BLaER1 (cell line): ENCODE data around the gene PTX3.

Source experiments
- H3K27ac ChIP-seq: shearing (Covaris generic); formaldehyde crosslinking; 2 replicates; pipeline ENCODE4 v1.8.1; 2022
- H3K27me3 ChIP-seq: shearing (Covaris generic); formaldehyde crosslinking; 2 replicates; pipeline ENCODE4 v1.8.1; 2022
- H3K36me3 ChIP-seq: shearing (Covaris generic); formaldehyde crosslinking; 2 replicates; pipeline ENCODE4 v1.8.1; 2022
- H3K4me1 ChIP-seq: shearing (Covaris generic); formaldehyde crosslinking; 2 replicates; pipeline ENCODE4 v1.8.1; 2022
- H3K4me2 ChIP-seq: shearing (Covaris generic); formaldehyde crosslinking; 2 replicates; pipeline ENCODE4 v1.8.1; 2022
- H3K4me3 ChIP-seq: shearing (Covaris generic); formaldehyde crosslinking; 2 replicates; pipeline ENCODE4 v1.8.1; 2022
- H3K9ac ChIP-seq: shearing (Covaris generic); formaldehyde crosslinking; 2 replicates; pipeline ENCODE4 v1.8.1; 2022
- H3K9me3 ChIP-seq: shearing (Covaris generic); formaldehyde crosslinking; 2 replicates; pipeline ENCODE4 v1.8.1; 2022
- H4K20me1 ChIP-seq: shearing (Covaris generic); formaldehyde crosslinking; 2 replicates; pipeline ENCODE4 v1.8.1; 2022
- Cebpa-rat ChIP-seq: shearing (Covaris generic); IDR thresholded peaks from 2 replicates; pipeline ENCODE4 v1.8.1; 2022

PTX3 gene

GRCh38 chr3:157444797-157445184, 8.1 kb downstream of the PTX3 start:
- Histone ChIP-seq H3K4me3 (no peak overlapping the region), H3K9ac (no peak overlapping the region), H3K36me3 (no peaks in the 10 kb centered on the region), H3K27me3 (no peaks in the 10 kb centered on the region), H3K27ac (no peak overlapping the region), H3K9me3 (no peaks in the 10 kb centered on the region), H3K4me2 (no peak overlapping the region), H3K4me1 (no peaks in the 10 kb centered on the region), H4K20me1 (no peaks in the 10 kb centered on the region)
- TF ChIP-seq Cebpa-rat = no peak

- TF ChIP-seq Cebpa-rat = peak; percentile 74; the same call in 1 of the 2 replicates
- H3K27ac ChIP-seq = no peak overlapping the region
Measured at GRCh38 chr3:157445857-157446256, 9.2 kb downstream of the PTX3 start.

GRCh38 chr3:157447026-157447694, 10.5 kb downstream of the PTX3 start:
- H3K4me2 ChIP-seq = no peak overlapping the region
- H4K20me1 ChIP-seq = no peaks in the 10 kb centered on the region
- no peak overlapping the region for H3K9ac ChIP-seq
- no peak for TF ChIP-seq Cebpa-rat
- H3K36me3 ChIP-seq = no peaks in the 10 kb centered on the region
- H3K27ac ChIP-seq = no peak overlapping the region
- H3K4me1 ChIP-seq = no peaks in the 10 kb centered on the region
- H3K27me3 ChIP-seq = no peaks in the 10 kb centered on the region
- no peak overlapping the region for H3K4me3 ChIP-seq
- no peaks in the 10 kb centered on the region for H3K9me3 ChIP-seq

More at GRCh38 chr3:157445857-157446256, 9.2 kb downstream of the PTX3 start:
- H3K9me3 ChIP-seq = no peaks in the 10 kb centered on the region
- H3K4me1 ChIP-seq = no peaks in the 10 kb centered on the region
- H3K4me2 ChIP-seq = no peak overlapping the region
- no peaks in the 10 kb centered on the region for H4K20me1 ChIP-seq
- no peak overlapping the region for H3K9ac ChIP-seq
- no peaks in the 10 kb centered on the region for H3K36me3 ChIP-seq
- H3K4me3 ChIP-seq = no peak overlapping the region
- H3K27me3 ChIP-seq = no peaks in the 10 kb centered on the region

GRCh38 chr3:157452097-157452496, 15.4 kb downstream of the PTX3 start:
- no peaks in the 10 kb centered on the region for H3K36me3 ChIP-seq
- H3K4me1 ChIP-seq = no peaks in the 10 kb centered on the region
- H3K4me3 ChIP-seq = no peak overlapping the region
- H3K27me3 ChIP-seq = no peaks in the 10 kb centered on the region
- no peaks in the 10 kb centered on the region for H3K9me3 ChIP-seq
- no peak overlapping the region for H3K9ac ChIP-seq
- no peak overlapping the region for H3K27ac ChIP-seq
- H4K20me1 ChIP-seq = no peaks in the 10 kb centered on the region
- H3K4me2 ChIP-seq = no peak overlapping the region
- TF ChIP-seq Cebpa-rat = no peak

GRCh38 chr3:157453824-157454223, 17.2 kb downstream of the PTX3 start:
- no peaks in the 10 kb centered on the region for H3K36me3 ChIP-seq
- H3K4me1 ChIP-seq = no peaks in the 10 kb centered on the region
- no peak overlapping the region for H3K27ac ChIP-seq
- no peaks in the 10 kb centered on the region for H4K20me1 ChIP-seq
- TF ChIP-seq Cebpa-rat = no peak
- no peaks in the 10 kb centered on the region for H3K27me3 ChIP-seq
- H3K4me3 ChIP-seq = no peak overlapping the region
- no peak overlapping the region for H3K4me2 ChIP-seq
- H3K9ac ChIP-seq = no peak overlapping the region
- H3K9me3 ChIP-seq = no peaks in the 10 kb centered on the region

- no peak overlapping the region for H3K9ac ChIP-seq
- H3K4me2 ChIP-seq = no peak overlapping the region
- H3K4me3 ChIP-seq = no peak overlapping the region
- no peaks in the 10 kb centered on the region for H3K9me3 ChIP-seq
- no peaks in the 10 kb centered on the region for H3K4me1 ChIP-seq
- H3K36me3 ChIP-seq = no peaks in the 10 kb centered on the region
- no peaks in the 10 kb centered on the region for H3K27me3 ChIP-seq
- H4K20me1 ChIP-seq = no peaks in the 10 kb centered on the region
- no peak overlapping the region for H3K27ac ChIP-seq
- TF ChIP-seq Cebpa-rat = no peak
Measured at GRCh38 chr3:157459706-157460105, 23.1 kb downstream of the PTX3 start.

- Histone ChIP-seq H3K4me2 (no peak overlapping the region), H3K27me3 (no peaks in the 10 kb centered on the region), H3K9ac (no peak overlapping the region)
Measured at GRCh38 chr3:157460253-157460652, 23.6 kb downstream of the PTX3 start.

GRCh38 chr3:157463816-157464215, 27.2 kb downstream of the PTX3 start:
- Histone ChIP-seq H3K9me3 (no peaks in the 10 kb centered on the region), H3K4me1 (no peaks in the 10 kb centered on the region), H3K36me3 (no peaks in the 10 kb centered on the region), H3K4me2 (no peak overlapping the region), H3K4me3 (no peak overlapping the region), H3K27me3 (no peaks in the 10 kb centered on the region), H3K27ac (no peak overlapping the region), H3K9ac (no peak overlapping the region), H4K20me1 (no peaks in the 10 kb centered on the region)
- no peak for TF ChIP-seq Cebpa-rat

More at GRCh38 chr3:157460253-157460652, 23.6 kb downstream of the PTX3 start:
- Histone ChIP-seq H4K20me1 (no peaks in the 10 kb centered on the region), H3K36me3 (no peaks in the 10 kb centered on the region), H3K4me3 (no peak overlapping the region), H3K9me3 (no peaks in the 10 kb centered on the region), H3K4me1 (no peaks in the 10 kb centered on the region), H3K27ac (no peak overlapping the region)
- TF ChIP-seq Cebpa-rat = no peak

- H3K9ac ChIP-seq = no peak overlapping the region
- no peaks in the 10 kb centered on the region for H4K20me1 ChIP-seq
- H3K4me1 ChIP-seq = no peaks in the 10 kb centered on the region
- H3K36me3 ChIP-seq = no peaks in the 10 kb centered on the region
- no peaks in the 10 kb centered on the region for H3K9me3 ChIP-seq
- no peak for TF ChIP-seq Cebpa-rat
- no peak overlapping the region for H3K4me2 ChIP-seq
- H3K4me3 ChIP-seq = no peak overlapping the region
- no peak overlapping the region for H3K27ac ChIP-seq
- H3K27me3 ChIP-seq = no peaks in the 10 kb centered on the region
Measured at GRCh38 chr3:157464321-157464720, 27.7 kb downstream of the PTX3 start.

GRCh38 chr3:157465741-157466140, 29.1 kb downstream of the PTX3 start:
- no peaks in the 10 kb centered on the region for H3K4me1 ChIP-seq
- no peaks in the 10 kb centered on the region for H3K27me3 ChIP-seq
- H3K9me3 ChIP-seq = no peaks in the 10 kb centered on the region
- no peaks in the 10 kb centered on the region for H4K20me1 ChIP-seq
- no peak overlapping the region for H3K4me2 ChIP-seq
- H3K27ac ChIP-seq = no peak overlapping the region
- H3K9ac ChIP-seq = no peak overlapping the region
- H3K4me3 ChIP-seq = no peak overlapping the region
- H3K36me3 ChIP-seq = no peaks in the 10 kb centered on the region
- no peak for TF ChIP-seq Cebpa-rat

GRCh38 chr3:157467200-157467599, 30.6 kb downstream of the PTX3 start:
- Histone ChIP-seq H3K4me3 (no peak overlapping the region), H3K4me1 (no peaks in the 10 kb centered on the region), H3K27ac (no peak overlapping the region), H3K27me3 (no peaks in the 10 kb centered on the region), H4K20me1 (no peaks in the 10 kb centered on the region), H3K9ac (no peak overlapping the region), H3K9me3 (no peaks in the 10 kb centered on the region), H3K4me2 (no peak overlapping the region), H3K36me3 (no peaks in the 10 kb centered on the region)
- no peak for TF ChIP-seq Cebpa-rat
